HepG2 (cell line): ENCODE measurements around the gene GSK3A. TPM values are rescaled to one million over a fixed set of nuclear protein-coding genes. Genes with fewer than 3 reads are reported as not detected.

Experiments
- ATAC-seq: fragments of 200-7000 bp; cut with Tn5 transposase; 3 replicates; pipeline ENCODE4 v1.9.1; 2020; ENCODE audit warnings: mild to moderate bottlenecking, moderate library complexity
- BruUV-seq: library from RNA; stranded (reverse); fragments of 400-500 nt; replicated peaks from 2 replicates; lab custom pipeline; 2021; lab: Mats Ljungman, UMichigan
- CTCF ChIA-PET: fragments of 300-600 bp; formaldehyde crosslinking; extraction: SDS; loops from one replicate; lab custom pipeline; 2021; ENCODE audit warnings: low total read pairs, inconsistent platforms, low intra/inter-chr PET ratio; lab: Yijun Ruan, JAX
- POLR2A ChIA-PET: fragments of 350-600 bp; sonication (Branson Sonifier 250); formaldehyde crosslinking; loops from one replicate; lab custom pipeline; 2020; ENCODE audit warnings: antibody characterized with exemption, inconsistent platforms; lab: Yijun Ruan, JAX
- DNase-seq: peaks from one replicate; pipeline ENCODE4 v3.0.0-alpha.2; 2015; ENCODE audit warnings: low spot score
- FAIRE-seq: peaks from 3 replicates; lab custom pipeline; 2011; peaks lifted over from hg19 to GRCh38; lab: Jason Lieb, UNC
- H2AFZ ChIP-seq: one replicate; pipeline ENCODE4 v1.6.1; 2011; ENCODE audit warnings: low read length, inconsistent platforms
- H3K27ac ChIP-seq: fragments of 300-600 bp; 3 replicates; pipeline ENCODE4 v1.8.0; 2011; ENCODE audit warnings: mixed run types, mild to moderate bottlenecking, mixed read lengths, low read length, inconsistent platforms; ENCODE audit not compliant: insufficient read depth; ENCODE audit errors: extremely low read length
- H3K27me3 ChIP-seq, 2 experiments: fragments of 200-600 bp in 1 of 2; 2 replicates in 1 of 2; 3 replicates in 1 of 2; pipeline versions ENCODE4 v1.6.0 to v1.8.0; 2011; ENCODE audit warnings: low read length in 2 of 2, mild to moderate bottlenecking in 2 of 2, moderate library complexity in 2 of 2, inconsistent platforms in 1 of 2; ENCODE audit not compliant: insufficient read depth in 2 of 2, control insufficient read depth in 1 of 2
- H3K36me3 ChIP-seq, 2 experiments: fragments of 200-600 bp in 1 of 2; replicated peaks in 1 of 2; 2 replicates in 1 of 2; 3 replicates in 1 of 2; pipeline versions ENCODE4 v1.5.1 to v1.8.0; 2011; ENCODE audit warnings: low read length in 2 of 2, inconsistent platforms in 1 of 2; ENCODE audit not compliant: insufficient read depth in 2 of 2, control insufficient read depth in 1 of 2
- H3K4me1 ChIP-seq: 2 replicates; pipeline ENCODE4 v1.5.1; 2012; ENCODE audit warnings: low read length, inconsistent platforms; ENCODE audit not compliant: insufficient read depth
- H3K4me2 ChIP-seq: 2 replicates; pipeline ENCODE4 v1.6.0; 2011; ENCODE audit warnings: low read depth, low read length, inconsistent platforms
- H3K4me3 ChIP-seq, 3 experiments: fragments of 200-600 bp in 1 of 3; sonication (generic), shearing (Covaris generic) in 1 of 3; replicated peaks in 1 of 3; 2 replicates each; pipeline ENCODE4 v1.5.1; 2011 to 2016; ENCODE audit warnings: low read length in 3 of 3, inconsistent platforms in 2 of 3, low read depth in 2 of 3, mild to moderate bottlenecking in 2 of 3, control low read depth in 1 of 3, mixed read lengths in 1 of 3; ENCODE audit not compliant: insufficient read depth in 1 of 3
- H3K79me2 ChIP-seq: one replicate; pipeline ENCODE4 v1.6.1; 2011; ENCODE audit warnings: low read length, inconsistent platforms; ENCODE audit not compliant: insufficient read depth
- H3K9ac ChIP-seq: 2 replicates; pipeline ENCODE4 v1.6.0; 2011; ENCODE audit warnings: mild to moderate bottlenecking, low read depth, low read length, inconsistent platforms; ENCODE audit not compliant: insufficient read depth
- H3K9me3 ChIP-seq: 2 replicates; pipeline ENCODE4 v1.5.1; 2012; ENCODE audit warnings: mild to moderate bottlenecking, low read length
- H4K20me1 ChIP-seq: 2 replicates; pipeline ENCODE4 v1.6.0; 2011; ENCODE audit warnings: inconsistent platforms, mild to moderate bottlenecking, low read length, moderate library complexity; ENCODE audit not compliant: insufficient read depth
- CENPX ChIP-seq: sonication (generic); formaldehyde crosslinking; IDR thresholded peaks from 2 replicates; pipeline ENCODE4 v1.9.0; 2021; ENCODE audit warnings: mild to moderate bottlenecking, missing genetic modification reagents, moderate library complexity
- ELF3 ChIP-seq: IDR thresholded peaks from 2 replicates; pipeline ENCODE4 v1.6.1; 2016; ENCODE audit warnings: missing genetic modification reagents, missing compliant biosample characterization
- EP300 ChIP-seq, 3 experiments: sonication (generic) in 1 of 3; formaldehyde crosslinking in 1 of 3; IDR thresholded peaks; 2 replicates each; pipeline versions ENCODE4 v1.5.1 to v1.6.1; 2011 to 2020; ENCODE audit warnings: low read depth in 2 of 3, low read length in 2 of 3, borderline replicate concordance in 1 of 3, improper control_type of control experiment in 1 of 3, mild to moderate bottlenecking in 1 of 3, missing genetic modification reagents in 1 of 3, moderate library complexity in 1 of 3
- ESRRA ChIP-seq: sonication (generic); formaldehyde crosslinking; IDR thresholded peaks from 2 replicates; pipeline ENCODE4 v1.5.1; 2020; ENCODE audit warnings: mild to moderate bottlenecking, low read depth, missing genetic modification reagents
- FOSL2 ChIP-seq: sonication (generic); formaldehyde crosslinking; IDR thresholded peaks from 2 replicates; pipeline ENCODE4 v1.4.0; 2020; ENCODE audit warnings: missing genetic modification reagents
- MNT ChIP-seq: fragments of 450-650 bp; IDR thresholded peaks from 2 replicates; pipeline ENCODE4 v1.6.1; 2016
- MYNN ChIP-seq: sonication (generic); formaldehyde crosslinking; IDR thresholded peaks from 2 replicates; pipeline ENCODE4 v1.4.0; 2020; ENCODE audit warnings: mild to moderate bottlenecking, low read depth, missing genetic modification reagents
- PAX8 ChIP-seq: sonication (generic); formaldehyde crosslinking; IDR thresholded peaks from 2 replicates; pipeline ENCODE4 v1.8.0; 2022; ENCODE audit warnings: mild to moderate bottlenecking, missing genetic modification reagents, borderline replicate concordance
- PPARG ChIP-seq: conservative IDR thresholded peaks from 2 replicates; pipeline ENCODE4 v1.6.1; 2016; ENCODE audit warnings: missing biosample characterization, missing genetic modification reagents
- RARA ChIP-seq: IDR thresholded peaks from 2 replicates; pipeline ENCODE4 v1.6.1; 2016; ENCODE audit warnings: missing genetic modification reagents, missing compliant biosample characterization
- RXRB ChIP-seq: IDR thresholded peaks from 2 replicates; pipeline ENCODE4 v1.6.1; 2016; ENCODE audit warnings: borderline replicate concordance, missing genetic modification reagents, missing compliant biosample characterization
- SSRP1 ChIP-seq: IDR thresholded peaks from 2 replicates; pipeline ENCODE4 v1.6.1; 2016; ENCODE audit warnings: control low read depth
- YEATS4 ChIP-seq: sonication (generic); formaldehyde crosslinking; IDR thresholded peaks from 2 replicates; pipeline ENCODE4 v1.4.0; 2020; ENCODE audit warnings: missing genetic modification reagents, borderline replicate concordance
- ZBTB14 ChIP-seq: sonication (generic); formaldehyde crosslinking; IDR thresholded peaks from 2 replicates; pipeline ENCODE4 v1.4.0; 2020; ENCODE audit warnings: missing genetic modification reagents
- ZFP36L1 ChIP-seq: sonication (generic); formaldehyde crosslinking; IDR thresholded peaks from 2 replicates; pipeline ENCODE4 v1.8.0; 2022; ENCODE audit warnings: mild to moderate bottlenecking, missing genetic modification reagents, moderate library complexity
- ZNF317 ChIP-seq: sonication (generic); formaldehyde crosslinking; IDR thresholded peaks from 2 replicates; pipeline ENCODE4 v1.5.0; 2020; ENCODE audit warnings: mild to moderate bottlenecking, missing genetic modification reagents
- ZNF430 ChIP-seq: sonication (generic); formaldehyde crosslinking; IDR thresholded peaks from 2 replicates; pipeline ENCODE4 v1.9.0; 2021; ENCODE audit warnings: mild to moderate bottlenecking, missing genetic modification reagents
- ZNF792 ChIP-seq: IDR thresholded peaks from 2 replicates; pipeline ENCODE4 v1.6.1; 2016
- WGBS: methylation state at CpG from one replicate; pipeline ENCODE4 v1.1.6; 2017; ENCODE audit warnings: low lambda C conversion rate; 5-methylcytosine and 5-hydroxymethylcytosine counted together
- in situ Hi-C: cut with HindIII; loops from 2 replicates; pipeline ENCODE4 v1.10.0; 2017; ENCODE audit warnings: low pct_unique_long_range_greater_than_20kb; ENCODE audit not compliant: extremely low pct_ligation_motif_present
- intact Hi-C: fragments of 100-400 bp; cut with micrococcal nuclease; formaldehyde crosslinking; loops from one replicate; pipeline ENCODE4 v1.10.0; 2022; ENCODE audit not compliant: unreplicated experiment
- polyA plus RNA-seq, 8 experiments: library from polyadenylated mRNA; depleted of rRNA in 3 of 8; stranded (reverse) in 7 of 8; unstranded in 1 of 8; fragments of >200 nt; fragmentation: Illumina TruSeq in 4 of 8; extraction: Trizol in 4 of 8; gene quantifications; 2 replicates each; pipeline versions ENCODE4 v1.2.1 to v1.2.3, GENCODE V29; 2011 to 2016; ENCODE audit warnings: low read depth in 4 of 8, missing spikeins in 1 of 8, mixed read lengths in 1 of 8; ENCODE audit not compliant: insufficient read depth in 1 of 8
- total RNA-seq, 5 experiments: library from RNA; depleted of rRNA; stranded (reverse); fragments of >200 nt; fragmentation: Illumina TruSeq; extraction: Trizol; gene quantifications; 2 replicates each; pipeline ENCODE4 v1.2.3, GENCODE V29; 2016; ENCODE audit warnings: low read depth in 1 of 5

GSK3A gene
- total and polyA plus RNA-seq, 2 of the 13 experiments (the other 11 are each of a cell fraction or from before 2014, with no cell fraction given) = 16.9 to 52.5 TPM

GRCh38 chr19:42191855-42192254 is 50.5 kb downstream of the GSK3A start:
- no peaks in the 10 kb centered on the region; a peak in 1 of 5 replicates for H3K36me3 ChIP-seq
- no peak for TF ChIP-seq ZFP36L1
- TF ChIP-seq RXRB = peak; percentile 41; the same call in 1 of the 2 replicates
- TF ChIP-seq YEATS4 (CRISPR knock-in tag) = no peak
- TF ChIP-seq ESRRA = no peak
- TF ChIP-seq ZNF792 (CRISPR knock-in tag) = no peak
- TF ChIP-seq MNT = 0 out of 2 replicates have a peak, but pooled peaks have one; percentile 3
- no peak for TF ChIP-seq PAX8 (CRISPR knock-in tag)
- TF ChIP-seq RARA (CRISPR knock-in tag) = no peak
- no peak for TF ChIP-seq ZNF317
- TF ChIP-seq ZBTB14 (CRISPR knock-in tag) = no peak
- TF ChIP-seq ZNF430 (CRISPR knock-in tag) = no peak
- TF ChIP-seq ELF3 (CRISPR knock-in tag) = no peak
- peak in 1 of 2 experiments; percentile 35; a peak in 1 of 4 replicates for TF ChIP-seq EP300 (IDR thresholded peaks at IDR 0.05; ENCODE audit: low read depth in 2 of 2, low read length in 2 of 2)
- no peak for TF ChIP-seq EP300 (CRISPR knock-in tag; IDR thresholded peaks at IDR 0.05; ENCODE audit: borderline replicate concordance)
- TF ChIP-seq PPARG (CRISPR knock-in tag) = peak; percentile 64; the same call in 1 of the 2 replicates
- TF ChIP-seq SSRP1 (CRISPR knock-in tag) = no peak
- TF ChIP-seq MYNN (CRISPR knock-in tag) = no peak
- TF ChIP-seq CENPX (CRISPR knock-in tag) = no peak
- TF ChIP-seq FOSL2 (CRISPR knock-in tag) = 0 out of 2 replicates have a peak, but pooled peaks have one; percentile 35
- no peak for FAIRE-seq
- H3K27me3 ChIP-seq = peaks cover 5 to 14% of the 10 kb centered on the region in 2 experiments; a peak in 3 of 5 replicates
- no peak overlapping the region for H2AFZ ChIP-seq
- H3K27ac ChIP-seq = no peak overlapping the region
- in situ Hi-C loops = no loop called here
- H3K4me3 ChIP-seq = no peak overlapping the region
- BruUV-seq = no TSS peak
- H4K20me1 ChIP-seq = no peaks in the 10 kb centered on the region
- POLR2A ChIA-PET = interaction anchor here (1.2 kb wide), 1 partner anchor 25 kb away, joined by 3 read pairs; no protein-coding TSS in a partner anchor
- H3K79me2 ChIP-seq = no peaks in the 10 kb centered on the region
- no peak overlapping the region for H3K9ac ChIP-seq
- peaks cover 4% of the 10 kb centered on the region; the same call in 1 of the 2 replicates for H3K9me3 ChIP-seq
- WGBS = 5% methylated on average over 3 of the region's 3 CpGs
- peak; percentile 36 for DNase-seq
- intact Hi-C loops = no loop called here
- peaks cover 9% of the 10 kb centered on the region; the same call in 1 of the 2 replicates for H3K4me1 ChIP-seq
- CTCF ChIA-PET = no interaction called here
- ATAC-seq = no peak; the same call in 2 of the 3 replicates
- no peak overlapping the region for H3K4me2 ChIP-seq
